Measurements from ENCODE around the gene H6PD.

H6PD gene

DNA sequence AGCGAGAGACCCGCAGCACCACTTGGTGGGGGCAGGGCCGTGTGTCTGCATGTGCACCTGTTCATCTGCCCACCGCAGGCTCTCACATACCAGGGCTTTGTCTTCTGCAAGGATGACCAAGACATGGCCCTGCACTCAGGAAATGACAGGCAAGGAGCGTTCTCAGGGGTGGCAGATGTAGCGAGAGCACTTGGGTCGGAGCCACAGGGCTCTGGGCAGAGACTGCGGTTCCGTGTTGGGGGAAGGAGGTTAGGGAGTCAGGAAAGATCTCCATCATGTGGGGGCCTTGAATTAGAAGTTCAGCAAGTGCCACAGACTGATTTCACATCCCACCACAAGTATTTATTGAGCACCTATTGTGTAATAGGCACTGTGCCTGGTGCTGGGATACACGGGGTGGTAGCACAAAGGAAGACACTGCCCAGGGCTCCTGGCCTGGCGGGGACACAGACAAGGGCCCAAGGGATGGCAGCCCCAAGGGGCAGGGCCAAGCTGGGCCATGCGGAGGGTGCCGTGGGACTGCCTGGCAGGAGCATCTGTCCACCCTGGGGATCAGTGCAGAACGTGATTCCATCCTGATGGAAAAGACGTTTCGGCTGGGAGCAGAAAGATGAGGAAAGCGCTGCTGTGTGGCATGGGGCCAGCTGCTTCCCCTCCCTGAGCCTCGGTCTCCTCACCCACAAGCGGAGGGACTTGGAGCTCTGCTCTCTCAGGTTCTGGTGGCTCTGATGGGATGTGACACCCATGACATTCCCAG, 46.7 kb downstream of the H6PD start:
- no peak for DNase-seq

GRCh38 chr1:9281908-9282695, 47.5 kb downstream of the H6PD start:
- DNase-seq, result no peak

DNA sequence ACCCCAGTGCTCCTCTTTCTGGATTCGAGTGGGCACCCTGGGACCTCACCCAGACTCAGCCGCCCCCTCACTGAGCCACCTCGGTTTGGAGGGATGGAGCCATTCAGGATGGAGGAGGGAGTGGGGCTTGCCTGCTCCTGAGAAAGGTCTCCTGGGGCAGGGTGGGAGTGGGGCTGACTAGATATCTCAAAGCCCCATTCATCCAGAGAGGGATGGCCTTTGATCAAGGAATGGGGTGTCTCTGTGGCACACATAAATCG, 48.1 kb downstream of the H6PD start:
- DNase-seq, result no peak

GRCh38 chr1:9284061-9284460, 49.5 kb downstream of the H6PD start:
- DNase-seq, result peak; percentile 52

GRCh38 chr1:9286556-9286955, 52.0 kb downstream of the H6PD start:
- no peak for DNase-seq

GRCh38 chr1:9289090-9289534, 54.5 kb downstream of the H6PD start:
- DNase-seq, result peak; percentile 81

- peak; percentile 99 for DNase-seq
Observed at GRCh38 chr1:9289711-9290485, 55.3 kb downstream of the H6PD start.

- peak; percentile 67 for DNase-seq
Observed at GRCh38 chr1:9291914-9292360, 57.4 kb downstream of the H6PD start.

- DNase-seq, result peak; percentile 89
Observed at GRCh38 chr1:9292361-9293240, 58.0 kb downstream of the H6PD start, which contains the start of gene SPSB1. Gene SPSB1, plus strand, starts transcription at chr1:9292894. Its CDS starts 62,998 bp downstream, at chr1:9355892.

DNA sequence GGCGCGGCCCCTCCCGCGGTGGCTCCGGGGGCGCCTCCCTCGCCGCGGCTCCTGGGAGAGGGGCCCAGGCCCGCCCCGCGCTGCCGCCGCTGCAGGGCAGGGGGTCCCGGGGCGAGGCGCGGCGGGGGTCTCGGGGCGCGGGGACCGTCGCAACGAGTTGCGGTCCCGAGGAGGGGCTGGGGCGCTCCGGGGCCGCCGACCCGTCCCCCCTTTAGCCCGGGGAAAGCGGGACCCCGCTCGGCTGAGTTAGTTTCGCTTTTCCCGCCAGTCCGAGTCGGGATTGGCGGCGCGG, 58.6 kb downstream of the H6PD start:
- DNase-seq, result no peak

- peak; percentile 41 for DNase-seq
Observed at GRCh38 chr1:9293533-9294404, 59.2 kb downstream of the H6PD start.

DNA sequence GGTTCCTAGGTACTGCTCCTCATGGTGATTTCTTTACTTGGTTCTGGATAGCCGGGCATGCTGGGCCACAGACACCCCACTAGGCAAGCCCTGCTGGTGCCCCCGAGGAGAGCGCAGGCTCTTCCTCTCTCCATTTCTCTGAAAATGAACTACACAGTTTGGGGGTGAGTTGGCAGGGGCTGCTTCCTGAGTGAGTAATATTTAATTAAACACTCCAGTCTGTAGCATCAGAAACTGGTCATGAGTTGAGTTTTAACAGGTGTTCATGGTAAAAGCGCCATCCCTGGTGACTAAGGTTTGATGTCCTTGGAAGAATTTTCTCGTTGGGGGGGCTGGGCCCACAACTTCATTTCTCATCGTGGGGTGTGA, 59.8 kb downstream of the H6PD start:
- DNase-seq, result no peak

GRCh38 chr1:9294910-9295636, 60.5 kb downstream of the H6PD start:
- peak; percentile 40 for DNase-seq

DNA sequence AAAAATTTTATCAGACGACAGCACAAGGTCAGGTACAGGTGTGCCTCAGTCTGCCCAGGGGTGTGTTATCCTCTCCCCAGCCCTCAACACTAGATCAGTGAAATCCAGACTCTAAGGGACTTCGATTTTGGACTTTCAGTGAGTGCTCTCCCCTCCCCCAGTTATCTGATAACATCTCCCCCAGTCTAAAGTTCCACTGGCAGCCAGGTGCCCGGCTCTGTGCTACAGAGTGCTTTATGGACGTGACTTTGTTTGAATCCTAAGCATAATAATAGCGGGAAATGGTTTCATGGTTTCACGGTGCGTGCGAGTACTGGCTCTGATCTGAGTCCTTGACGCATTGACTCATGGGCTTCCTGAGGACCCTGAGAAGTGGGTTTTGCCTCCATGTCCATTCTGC, 61.3 kb downstream of the H6PD start:
- no peak for DNase-seq

GRCh38 chr1:9296850-9297249, 62.3 kb downstream of the H6PD start:
- DNase-seq, result peak; percentile 73

DNA sequence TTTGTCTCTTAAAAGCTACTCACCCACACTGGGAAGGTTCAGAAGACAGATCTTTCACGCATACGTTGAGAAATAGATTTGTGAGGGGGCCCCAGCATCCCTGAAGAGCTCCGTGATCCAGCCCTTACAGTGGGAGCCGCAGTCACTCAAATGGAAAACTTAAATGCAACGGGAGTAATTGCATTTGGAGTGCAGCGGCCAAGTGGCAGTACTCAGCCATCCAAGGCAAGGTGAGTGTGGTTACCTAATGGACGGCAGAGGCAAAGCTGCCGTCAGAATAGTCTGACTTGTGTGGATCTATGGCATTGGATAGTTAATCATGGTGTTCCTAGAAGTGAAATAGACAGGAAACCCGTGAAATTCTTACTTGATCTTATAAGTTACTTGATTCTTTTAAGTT, 63.3 kb downstream of the H6PD start:
- no peak for DNase-seq

GRCh38 chr1:9298282-9298681, 63.7 kb downstream of the H6PD start:
- DNase-seq, result no peak

DNA sequence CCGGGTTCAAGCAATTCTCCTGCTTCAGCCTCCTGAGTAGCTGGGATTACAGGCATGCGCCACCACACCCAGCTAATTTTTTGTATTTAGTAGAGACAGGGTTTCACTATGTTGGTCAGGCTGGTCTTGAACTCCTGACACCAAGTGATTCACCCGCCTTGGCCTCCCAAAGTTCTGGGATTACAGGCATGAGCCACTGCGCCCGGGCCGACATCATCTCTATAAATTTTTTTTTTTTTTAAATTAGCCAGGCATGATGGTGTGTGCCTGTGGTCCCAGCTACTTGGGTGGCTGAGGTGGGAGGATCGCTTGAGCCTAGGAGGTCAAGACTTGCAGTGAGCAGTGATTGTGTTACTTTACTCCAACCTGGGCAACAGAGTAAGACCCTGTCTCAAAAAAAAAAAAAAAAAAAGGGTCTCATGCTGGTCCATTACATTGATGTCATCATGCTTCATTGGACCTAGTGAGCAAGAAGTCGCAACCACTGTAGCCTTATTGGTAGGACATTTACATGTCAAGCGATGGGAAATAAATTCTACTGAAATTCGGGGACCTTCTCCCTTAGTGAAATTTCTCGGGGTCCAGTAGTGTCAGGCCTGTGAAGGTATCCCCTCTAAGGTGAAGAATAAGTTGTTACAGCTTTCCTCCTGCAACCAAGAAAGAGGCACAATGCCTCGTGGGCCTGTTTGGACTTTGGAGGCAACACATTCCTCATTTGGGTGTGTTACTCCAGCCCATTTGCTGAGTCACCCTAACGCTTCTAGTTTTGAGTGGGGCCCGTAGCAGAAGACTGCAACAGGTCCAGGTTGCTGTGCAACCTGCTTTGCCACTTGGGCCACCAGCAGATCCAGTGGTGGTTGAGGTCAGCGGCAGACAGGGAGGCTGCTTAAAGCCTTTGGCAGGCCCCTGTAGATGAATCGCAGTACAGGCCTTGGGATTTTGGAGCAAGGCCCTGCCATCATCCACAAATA, 65.3 kb downstream of the H6PD start:
- peak; percentile 40 for DNase-seq

DNA sequence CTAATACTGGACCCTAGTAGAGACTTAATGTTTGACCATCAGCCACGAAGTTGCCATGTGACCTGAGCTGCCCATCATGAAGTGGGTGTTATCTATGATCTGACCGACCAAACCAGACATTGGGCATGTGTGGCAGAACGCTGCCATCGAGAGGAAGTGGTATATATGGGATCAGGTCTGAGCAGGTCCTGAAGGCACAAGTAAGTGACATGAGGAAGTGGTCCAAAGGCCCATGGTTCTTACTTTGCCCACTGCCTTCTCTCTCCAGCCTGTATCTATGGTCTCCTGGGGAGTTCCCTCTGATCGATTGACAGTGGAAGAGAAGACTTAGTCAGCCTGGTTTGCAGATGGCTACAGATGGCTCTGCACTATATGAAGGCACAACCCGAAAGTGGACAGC, 66.0 kb downstream of the H6PD start:
- no peak for DNase-seq

All from inflammatory macrophage treated with lipopolysaccharide for 4 hours (primary cell).